GM12875 (cell line): ENCODE results near the gene ZNF462.

Experiments
- H3K4me3 ChIP-seq: one replicate; pipeline ENCODE4 v1.5.1; 2011; ENCODE audit warnings: low read depth, low read length, control low read depth
- CTCF ChIP-seq: IDR thresholded peaks from 2 replicates; pipeline ENCODE4 v1.5.1; 2011; ENCODE audit warnings: low read depth, mild to moderate bottlenecking, control low read depth, inconsistent platforms, low read length, moderate library complexity, borderline replicate concordance; ENCODE audit not compliant: insufficient read depth

The ZNF462 gene

GRCh38 chr9:106966481-106966880 is 103.5 kb downstream of the ZNF462 start:
- no peak overlapping the region for H3K4me3 ChIP-seq
- TF ChIP-seq CTCF, result no peak

- TF ChIP-seq CTCF, result no peak
- no peak overlapping the region for H3K4me3 ChIP-seq
These were observed 106.7 kb downstream of the ZNF462 start for GRCh38 chr9:106969696-106970095.

GRCh38 chr9:106970219-106970975 is 107.4 kb downstream of the ZNF462 start:
- H3K4me3 ChIP-seq, result no peak overlapping the region
- TF ChIP-seq CTCF, result no peak

DNA sequence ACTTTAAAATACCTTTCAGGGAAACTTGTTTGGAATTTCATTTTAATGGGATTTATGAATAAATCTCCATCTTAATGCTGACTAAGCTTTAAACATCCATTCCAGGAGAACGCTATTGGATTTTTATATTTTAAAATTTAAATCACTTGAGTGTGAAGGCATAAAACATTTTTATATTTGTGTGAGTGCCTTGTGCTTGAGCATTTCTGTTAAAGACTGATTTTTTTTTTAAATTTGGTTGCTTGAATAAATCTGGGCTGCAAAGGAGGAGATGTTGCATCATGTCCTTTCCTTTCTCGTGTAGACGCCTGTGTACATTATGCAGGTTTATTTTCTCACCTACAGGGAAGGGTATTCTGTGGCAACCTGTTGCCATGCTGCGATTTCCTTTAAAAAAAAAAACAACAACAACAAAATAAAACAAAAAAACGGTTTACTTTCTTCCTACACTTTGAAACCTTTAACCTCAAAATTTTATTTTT is 108.1 kb downstream of the ZNF462 start:
- H3K4me3 ChIP-seq, result no peak overlapping the region
- no peak for TF ChIP-seq CTCF

DNA sequence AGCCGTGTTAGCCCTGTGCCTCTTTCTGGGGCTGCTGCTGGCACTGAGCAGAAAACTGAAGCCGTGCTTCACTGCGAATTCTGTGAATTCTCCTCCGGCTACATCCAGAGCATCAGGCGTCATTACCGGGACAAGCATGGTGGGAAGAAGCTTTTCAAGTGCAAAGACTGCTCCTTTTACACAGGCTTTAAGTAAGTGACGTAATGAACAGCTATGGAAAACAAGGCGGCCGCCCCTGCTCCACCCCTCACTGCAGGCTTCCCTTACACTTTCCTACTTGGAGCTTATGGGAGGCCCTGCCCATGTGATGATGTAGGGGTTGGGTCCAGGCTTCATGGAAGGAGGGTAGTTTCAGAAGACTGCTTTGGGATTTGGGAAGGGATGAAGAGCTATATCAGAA is 109.1 kb downstream of the ZNF462 start:
- H3K4me3 ChIP-seq, result no peak overlapping the region
- no peak for TF ChIP-seq CTCF

DNA sequence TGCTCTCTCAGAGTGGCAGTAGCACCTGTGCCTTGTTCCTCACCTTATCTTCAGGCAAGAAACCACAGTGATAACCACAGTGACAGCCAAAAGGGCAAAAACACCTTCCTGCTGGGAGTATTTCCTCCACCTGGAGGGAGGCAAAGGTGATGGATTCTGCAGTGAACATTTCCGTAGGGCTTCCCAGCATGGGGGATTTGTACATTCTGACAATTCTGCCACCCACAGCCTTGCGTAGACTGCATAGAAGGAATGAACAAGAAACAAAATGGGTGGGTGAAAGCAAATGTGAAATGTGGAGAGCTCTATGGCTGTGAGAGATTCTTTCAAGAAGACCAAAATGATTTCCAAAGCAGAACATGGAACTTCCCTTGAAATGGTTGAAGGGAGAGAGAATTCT is 111.4 kb downstream of the ZNF462 start:
- TF ChIP-seq CTCF, result no peak

GRCh38 chr9:106976772-106977171 is 113.8 kb downstream of the ZNF462 start:
- no peak overlapping the region for H3K4me3 ChIP-seq
- TF ChIP-seq CTCF, result peak; percentile 33; the same call in 1 of the 2 replicates

More for the DNA sequence above, 111.4 kb downstream of the ZNF462 start:
- H3K4me3 ChIP-seq, result no peak overlapping the region
